GM12875 (cell line): Measurements from ENCODE around the gene PRG2.

Source experiments
- H3K4me3 ChIP-seq: one replicate; pipeline ENCODE4 v1.5.1; 2011; ENCODE audit warnings: low read depth, low read length, control low read depth
- TF ChIP-seq, protein P1 (sequence below): IDR thresholded peaks from 2 replicates; pipeline ENCODE4 v1.5.1; 2011; ENCODE audit warnings: low read depth, mild to moderate bottlenecking, control low read depth, inconsistent platforms, low read length, moderate library complexity, borderline replicate concordance; ENCODE audit not compliant: insufficient read depth

The PRG2 gene

GRCh38 chr11:57417056-57417455, 26.6 kb upstream of the PRG2 start:
- TF ChIP-seq, protein P1, sequence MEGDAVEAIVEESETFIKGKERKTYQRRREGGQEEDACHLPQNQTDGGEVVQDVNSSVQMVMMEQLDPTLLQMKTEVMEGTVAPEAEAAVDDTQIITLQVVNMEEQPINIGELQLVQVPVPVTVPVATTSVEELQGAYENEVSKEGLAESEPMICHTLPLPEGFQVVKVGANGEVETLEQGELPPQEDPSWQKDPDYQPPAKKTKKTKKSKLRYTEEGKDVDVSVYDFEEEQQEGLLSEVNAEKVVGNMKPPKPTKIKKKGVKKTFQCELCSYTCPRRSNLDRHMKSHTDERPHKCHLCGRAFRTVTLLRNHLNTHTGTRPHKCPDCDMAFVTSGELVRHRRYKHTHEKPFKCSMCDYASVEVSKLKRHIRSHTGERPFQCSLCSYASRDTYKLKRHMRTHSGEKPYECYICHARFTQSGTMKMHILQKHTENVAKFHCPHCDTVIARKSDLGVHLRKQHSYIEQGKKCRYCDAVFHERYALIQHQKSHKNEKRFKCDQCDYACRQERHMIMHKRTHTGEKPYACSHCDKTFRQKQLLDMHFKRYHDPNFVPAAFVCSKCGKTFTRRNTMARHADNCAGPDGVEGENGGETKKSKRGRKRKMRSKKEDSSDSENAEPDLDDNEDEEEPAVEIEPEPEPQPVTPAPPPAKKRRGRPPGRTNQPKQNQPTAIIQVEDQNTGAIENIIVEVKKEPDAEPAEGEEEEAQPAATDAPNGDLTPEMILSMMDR: no peak
- H3K4me3 ChIP-seq: no peak overlapping the region

DNA sequence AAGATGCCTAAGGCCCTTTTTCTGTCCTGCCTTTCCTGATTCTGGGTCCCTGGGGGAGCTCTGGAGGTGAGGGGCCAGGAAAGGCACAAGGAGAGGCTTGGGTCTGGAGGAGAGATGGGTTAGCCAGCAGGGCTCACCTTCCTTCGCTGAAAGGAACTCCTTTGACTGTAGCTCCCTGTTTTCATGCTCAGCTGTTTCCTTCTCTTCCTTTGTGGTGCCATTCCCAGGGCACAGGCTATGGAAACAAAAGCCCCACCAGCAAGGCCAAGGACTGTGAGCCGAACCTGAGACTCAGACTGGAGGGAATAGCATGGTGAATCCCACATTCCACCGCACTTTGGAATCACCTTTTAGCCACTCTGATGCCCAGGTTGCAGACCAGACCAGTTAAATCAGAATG, 26.0 kb upstream of the PRG2 start:
- TF ChIP-seq, protein P1: no peak
- H3K4me3 ChIP-seq: no peak overlapping the region

DNA sequence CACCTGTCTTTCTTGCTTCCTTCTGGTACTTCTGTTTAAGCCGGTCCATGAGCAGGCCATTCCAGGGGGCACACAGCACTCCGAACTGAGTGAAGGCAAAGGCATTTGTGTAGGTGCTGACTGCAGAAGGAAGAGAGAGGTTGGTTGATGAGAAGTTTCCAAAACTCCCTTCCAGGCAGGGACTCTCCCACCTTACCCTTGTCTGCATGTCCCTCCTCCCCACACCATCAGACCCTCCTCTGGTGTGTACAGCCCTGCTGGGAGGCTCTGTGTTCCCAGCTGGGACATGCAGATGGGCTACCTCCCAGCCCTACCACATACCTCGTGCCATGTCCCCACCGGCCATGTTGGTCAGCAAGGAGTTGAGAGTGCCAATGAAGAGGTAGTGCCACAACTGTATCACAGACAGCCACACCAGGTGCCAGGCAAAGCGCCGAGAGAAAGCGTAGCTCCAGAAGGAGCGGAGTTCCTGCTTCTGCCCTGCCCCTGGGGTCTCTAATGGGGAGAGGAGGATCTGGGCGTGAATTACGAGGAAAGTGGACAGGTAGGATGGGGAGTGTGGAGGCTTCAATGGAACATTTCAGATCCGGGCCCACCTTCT, 24.3 kb upstream of the PRG2 start:
- TF ChIP-seq, protein P1: no peak
- H3K4me3 ChIP-seq: no peak overlapping the region

DNA sequence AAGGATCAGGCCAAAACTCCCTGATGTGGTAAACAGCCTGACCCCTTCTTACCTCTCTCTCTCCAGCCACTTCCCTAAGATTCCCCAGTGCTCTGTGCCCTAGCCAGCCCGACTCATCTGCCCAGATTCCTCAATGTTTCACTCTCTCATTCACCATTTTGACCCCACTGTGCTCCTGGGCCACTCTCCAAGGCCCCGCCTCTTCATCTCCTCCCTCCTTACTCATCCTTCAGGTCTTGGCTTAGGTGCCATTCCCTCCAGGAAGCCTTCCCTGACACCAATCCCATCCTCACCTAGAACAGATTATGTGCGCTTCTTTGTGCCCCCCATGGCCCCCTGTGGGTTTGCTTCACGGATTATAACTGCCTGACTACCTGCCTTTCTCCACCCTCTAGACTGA, 23.2 kb upstream of the PRG2 start:
- TF ChIP-seq, protein P1: no peak
- H3K4me3 ChIP-seq: no peak overlapping the region

DNA sequence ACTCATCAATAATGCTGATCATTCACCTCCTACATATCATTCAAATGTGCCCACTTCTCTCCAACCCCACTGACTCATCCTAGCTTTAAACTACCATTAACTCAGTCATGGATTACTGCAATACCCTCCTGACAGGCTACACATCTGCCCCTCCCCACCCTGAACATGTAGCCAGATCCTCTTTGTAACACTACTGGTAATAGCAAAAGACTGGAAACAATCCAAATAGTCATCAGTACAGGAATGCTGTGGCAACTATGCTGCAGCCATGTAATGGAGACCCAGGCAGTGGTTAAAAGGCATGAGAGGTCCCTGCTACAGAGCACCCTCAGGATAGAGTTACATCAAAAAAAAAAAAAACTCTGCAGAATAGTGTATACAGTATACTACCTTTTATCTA, 19.8 kb upstream of the PRG2 start:
- TF ChIP-seq, protein P1: no peak
- H3K4me3 ChIP-seq: no peak overlapping the region

- TF ChIP-seq, protein P1: no peak
- no peak overlapping the region for H3K4me3 ChIP-seq
These were observed 19.1 kb upstream of the PRG2 start for GRCh38 chr11:57409321-57410100.

GRCh38 chr11:57408771-57409170, 18.3 kb upstream of the PRG2 start:
- no peak overlapping the region for H3K4me3 ChIP-seq
- TF ChIP-seq, protein P1: no peak
